GM19467 (cell line): Measurements from ENCODE around the gene CDKL2.

Experiments used
- ATAC-seq: cut with Tn5 transposase; IDR thresholded peaks from one replicate; pipeline ENCODE4 v1.9.1; 2021; ENCODE audit warnings: mild to moderate bottlenecking, moderate library complexity; ENCODE audit not compliant: unreplicated experiment

CDKL2 gene

DNA sequence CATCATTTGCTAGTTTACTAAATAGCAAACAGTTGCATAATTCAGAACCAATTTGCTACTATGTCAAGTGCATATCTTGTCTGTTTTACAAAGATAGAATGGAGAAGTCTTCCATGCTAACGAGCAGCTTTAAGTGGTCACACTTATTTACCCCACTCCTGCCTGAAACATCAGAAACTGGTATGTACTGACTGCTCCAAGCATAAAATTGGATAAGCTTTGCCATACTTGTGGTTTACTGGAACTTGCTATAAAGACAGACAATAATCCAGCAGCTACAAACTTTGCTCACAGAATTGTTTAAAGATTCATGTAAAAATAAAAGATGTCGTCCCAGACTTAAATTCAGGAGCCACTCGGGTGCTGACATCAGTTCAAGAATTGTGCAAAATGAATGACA lies 13.3 kb upstream of the CDKL2 start:
- ATAC-seq, result no peak

GRCh38 chr4:75639124-75639695 lies 8.9 kb upstream of the CDKL2 start:
- no peak for ATAC-seq

DNA sequence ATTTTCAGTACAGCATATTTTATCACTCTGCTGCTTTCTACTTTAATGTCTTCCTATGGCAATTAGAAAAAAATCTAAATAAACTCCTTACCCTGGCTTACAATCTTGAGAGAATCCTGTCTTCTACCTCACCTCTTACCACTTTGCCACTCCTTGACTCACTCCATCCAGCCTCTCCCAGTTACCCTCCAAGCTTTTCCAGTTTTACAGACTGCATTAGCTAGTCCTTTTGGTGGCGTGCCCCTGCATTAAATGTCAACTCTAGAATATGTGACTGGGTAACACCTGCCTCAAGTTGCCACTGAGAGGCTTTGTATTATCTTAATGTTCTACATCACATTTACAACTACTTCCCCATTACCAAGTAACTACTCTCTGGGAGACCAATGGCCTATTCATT lies 7.5 kb upstream of the CDKL2 start:
- ATAC-seq, result no peak

DNA sequence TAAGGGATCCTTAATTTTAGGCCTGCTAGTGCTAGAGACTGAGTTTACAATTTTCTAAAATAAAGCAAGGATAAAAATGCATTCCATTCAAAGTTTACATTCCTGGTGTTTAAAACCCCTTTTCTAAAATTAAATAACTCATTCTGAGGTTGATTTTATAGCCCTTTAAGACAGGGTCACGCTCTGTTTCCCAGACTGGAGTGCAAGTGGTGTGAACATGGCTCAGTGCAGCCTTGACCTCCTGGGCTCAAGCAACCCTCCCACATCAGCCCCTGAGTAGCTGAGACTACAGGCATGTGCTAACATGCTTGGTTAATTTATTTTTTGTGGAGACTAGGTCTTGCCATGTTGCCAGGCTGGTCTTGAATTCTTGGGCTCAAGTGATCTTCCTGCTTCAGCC lies 6.8 kb upstream of the CDKL2 start:
- no peak for ATAC-seq

DNA sequence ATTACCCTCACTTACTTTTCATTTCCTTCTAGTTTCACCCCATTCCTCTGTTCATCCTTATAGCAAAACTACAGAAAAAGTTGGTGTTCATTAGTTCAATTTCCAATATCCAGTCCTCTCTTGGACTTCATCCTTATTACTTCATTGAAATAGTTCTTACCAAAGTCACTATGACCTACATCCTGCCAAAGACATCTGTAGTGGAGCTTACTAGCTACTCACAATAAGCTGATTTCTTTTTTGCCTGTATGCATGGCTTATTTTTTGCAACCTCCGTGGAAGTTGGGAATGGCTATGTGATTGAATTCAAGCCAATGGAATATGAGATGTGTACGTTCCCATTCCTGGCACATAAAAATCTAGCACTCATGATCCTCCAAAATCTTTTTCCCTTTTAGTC lies 4.6 kb upstream of the CDKL2 start:
- no peak for ATAC-seq

DNA sequence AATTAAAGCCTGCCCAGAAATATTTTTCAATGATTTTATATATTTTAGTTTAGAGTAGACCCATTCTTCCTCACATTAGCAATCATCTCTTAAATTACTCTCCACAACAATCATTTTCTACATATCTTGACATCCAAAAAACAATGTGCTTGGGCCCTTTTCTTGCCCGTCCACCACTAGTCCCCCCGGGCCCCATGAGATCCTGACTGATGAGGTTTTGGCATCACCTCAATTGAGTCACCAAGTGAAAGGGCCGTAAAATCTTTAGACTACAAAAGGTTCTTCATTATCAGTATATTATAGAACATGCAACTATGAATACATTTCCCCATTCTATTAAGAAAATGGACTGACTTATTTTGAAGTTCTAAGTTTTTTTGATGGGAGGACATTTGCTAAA lies 4.0 kb upstream of the CDKL2 start:
- ATAC-seq, result no peak

- no peak for ATAC-seq
Observed at GRCh38 chr4:75633846-75634245, 3.5 kb upstream of the CDKL2 start.

DNA sequence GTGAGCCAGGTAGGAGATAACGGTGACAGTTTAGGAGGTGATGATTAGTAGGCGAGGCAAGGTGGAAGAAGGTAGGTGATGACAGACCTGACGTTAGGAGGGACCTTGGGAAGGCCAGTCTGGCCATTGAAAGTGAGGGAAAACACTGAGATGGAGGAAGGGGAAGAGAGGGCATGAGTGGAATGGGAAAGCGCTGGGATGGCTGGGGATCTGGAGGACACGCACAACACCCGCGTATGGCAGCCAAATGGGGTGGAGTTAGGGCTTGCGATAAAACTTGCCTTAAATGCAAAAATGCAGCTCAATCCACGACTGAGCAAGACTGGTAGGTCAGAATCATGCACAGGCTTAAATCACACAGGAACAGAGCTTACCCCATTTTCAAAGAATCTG lies 605 bp upstream of the CDKL2 start:
- ATAC-seq, result no peak

DNA sequence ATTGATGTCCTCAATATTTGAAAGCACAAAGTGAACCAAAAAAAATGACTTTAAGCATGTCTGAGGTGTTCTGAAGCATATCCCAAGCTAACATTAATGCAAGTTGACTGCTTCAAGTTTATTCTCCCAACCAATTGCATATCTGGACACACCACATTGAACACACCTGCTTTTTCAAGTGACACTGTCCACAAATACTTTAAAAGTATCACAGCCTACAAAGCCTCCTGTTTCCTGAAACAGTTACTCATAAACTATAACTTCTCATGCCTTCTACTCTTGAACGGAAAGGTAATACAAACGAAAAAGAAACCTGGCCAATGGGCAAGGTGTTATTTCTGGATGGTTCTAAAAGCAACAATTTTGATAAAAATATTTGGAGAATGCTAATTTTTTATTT lies 1.1 kb downstream of the CDKL2 start:
- ATAC-seq, result no peak

DNA sequence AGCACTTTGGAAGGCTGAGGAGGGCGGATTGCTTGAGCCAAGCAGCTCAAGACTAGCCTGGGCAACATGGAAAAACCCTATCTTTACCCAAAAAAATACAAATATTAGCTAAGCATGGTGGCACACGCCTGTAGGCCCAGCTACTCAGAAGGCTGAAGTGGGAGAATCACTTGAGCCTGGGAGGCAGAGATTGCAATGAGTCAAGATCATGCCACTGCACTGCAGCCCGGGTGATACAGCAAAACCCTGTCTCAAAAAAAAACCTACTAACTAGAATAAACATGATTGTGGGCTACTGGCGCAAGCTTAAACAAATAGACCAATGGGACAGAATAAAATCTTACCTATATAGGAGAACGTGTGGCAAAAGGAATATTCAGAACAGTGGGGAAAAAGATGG lies 7.3 kb downstream of the CDKL2 start:
- no peak for ATAC-seq

DNA sequence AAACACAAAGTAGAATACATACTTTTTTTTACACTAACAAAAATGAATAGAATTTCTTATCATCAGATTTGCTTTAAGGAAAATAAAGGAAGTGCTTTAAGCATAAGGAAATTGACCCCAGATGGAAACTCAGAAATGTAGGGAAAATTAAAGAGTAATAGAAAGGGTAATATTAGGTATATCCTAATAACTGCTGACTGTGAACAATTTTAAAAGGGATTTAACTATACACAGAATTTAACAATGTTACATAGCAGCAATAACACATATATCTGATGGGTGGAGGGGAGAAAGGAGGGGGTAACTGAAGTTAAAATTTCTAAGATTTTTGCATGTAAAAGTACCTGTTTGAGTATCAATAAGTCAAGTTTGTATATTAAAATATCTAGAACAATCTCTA lies 8.6 kb downstream of the CDKL2 start:
- no peak for ATAC-seq

GRCh38 chr4:75612306-75612705 lies 18.0 kb downstream of the CDKL2 start:
- no peak for ATAC-seq

DNA sequence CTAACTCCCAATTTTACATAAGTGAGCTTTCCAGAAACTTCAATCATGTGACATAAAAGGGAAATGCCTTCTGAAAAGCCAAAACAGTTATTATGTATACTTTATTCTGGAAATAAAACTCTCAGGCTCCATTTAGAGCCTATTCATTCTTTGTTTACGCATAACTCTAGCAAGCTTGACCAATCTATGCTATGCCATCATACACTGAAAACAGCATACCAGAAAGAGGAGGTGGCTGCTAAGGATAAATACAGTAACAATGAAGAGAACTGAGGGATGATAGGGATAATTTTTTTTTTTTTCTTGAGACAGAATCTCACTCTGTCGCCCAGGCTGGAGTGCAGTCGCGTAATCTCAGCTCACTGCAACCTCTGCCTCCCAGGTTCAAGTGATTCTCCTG lies 24.4 kb downstream of the CDKL2 start:
- ATAC-seq, result no peak

DNA sequence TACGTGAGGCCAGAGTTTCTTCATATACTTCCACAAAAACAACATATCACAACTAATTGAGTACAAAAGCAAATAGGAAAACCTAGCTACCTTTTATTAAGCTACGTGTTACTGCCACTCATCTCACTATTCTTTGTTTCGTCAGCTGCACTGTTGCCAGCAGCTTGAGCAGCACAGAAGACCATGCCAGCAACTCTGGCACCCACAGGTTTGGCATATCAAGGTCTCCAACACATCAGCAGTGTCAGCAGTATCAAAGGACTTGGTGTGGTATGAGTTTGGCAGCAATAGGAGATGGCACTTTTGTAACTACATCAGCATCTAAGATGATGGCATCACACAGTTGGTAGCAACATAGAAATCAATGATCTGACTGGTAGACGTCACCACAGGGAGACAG lies 30.7 kb downstream of the CDKL2 start:
- ATAC-seq, result no peak

DNA sequence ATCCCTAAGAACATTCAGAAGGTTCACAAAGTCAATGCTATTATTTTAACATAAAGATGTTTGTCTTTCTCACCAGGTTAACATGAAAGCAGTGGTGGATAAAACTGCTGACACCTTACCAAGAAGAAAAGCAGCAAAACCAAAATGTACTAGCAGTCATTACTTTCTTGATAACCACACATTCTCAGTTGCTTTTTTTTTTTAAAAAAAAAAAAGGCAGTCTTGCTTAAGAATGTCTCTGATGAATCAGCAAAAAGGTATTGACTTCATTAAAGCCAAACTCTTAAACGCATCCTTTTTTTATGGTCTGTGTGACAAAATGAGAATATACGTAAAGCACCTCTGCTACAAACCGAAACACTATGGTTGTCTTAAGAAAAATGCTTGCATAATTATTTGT lies 31.9 kb downstream of the CDKL2 start:
- ATAC-seq, result no peak

DNA sequence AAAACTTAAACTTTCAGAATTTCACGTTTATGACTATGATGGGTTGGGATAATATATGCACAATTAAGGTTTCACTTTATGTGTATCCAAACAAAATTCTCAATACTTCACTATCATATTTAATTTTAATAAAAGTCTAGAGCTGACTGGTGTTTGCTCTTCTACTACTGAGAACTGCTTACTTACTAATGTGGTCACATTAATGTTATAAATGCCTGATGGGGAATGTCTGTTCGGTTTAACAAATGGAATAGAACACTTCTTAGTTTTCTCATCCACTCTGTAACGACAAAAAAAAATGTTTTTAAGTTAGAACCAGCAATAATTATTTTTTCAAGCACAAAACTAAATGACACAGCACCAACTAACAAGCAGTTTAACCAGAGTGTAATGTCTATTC lies 34.3 kb downstream of the CDKL2 start:
- no peak for ATAC-seq

- ATAC-seq, result no peak
Observed at GRCh38 chr4:75593393-75593792, 36.9 kb downstream of the CDKL2 start.

- no peak for ATAC-seq
Observed at GRCh38 chr4:75584067-75584466, 46.3 kb downstream of the CDKL2 start.

DNA sequence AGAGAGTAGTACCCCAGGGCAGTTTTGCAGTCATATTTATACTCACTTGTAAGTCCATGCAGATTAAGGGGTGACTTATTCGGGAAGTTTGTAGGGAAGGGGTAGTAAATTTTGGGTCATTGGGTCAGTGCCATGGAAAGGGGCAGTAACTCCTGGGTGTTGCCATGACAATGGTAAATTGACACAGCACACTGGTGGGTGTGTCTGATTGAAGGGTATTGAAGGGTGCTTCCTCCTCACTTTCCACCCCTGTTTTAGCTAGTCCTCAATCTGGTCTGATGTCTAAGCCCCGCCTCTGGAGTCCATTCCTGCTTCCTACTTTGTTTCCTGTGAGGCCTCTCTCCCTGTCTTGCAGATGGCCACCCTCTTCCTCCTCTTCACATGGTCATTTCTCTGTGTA lies 62.6 kb downstream of the CDKL2 start:
- no peak for ATAC-seq

DNA sequence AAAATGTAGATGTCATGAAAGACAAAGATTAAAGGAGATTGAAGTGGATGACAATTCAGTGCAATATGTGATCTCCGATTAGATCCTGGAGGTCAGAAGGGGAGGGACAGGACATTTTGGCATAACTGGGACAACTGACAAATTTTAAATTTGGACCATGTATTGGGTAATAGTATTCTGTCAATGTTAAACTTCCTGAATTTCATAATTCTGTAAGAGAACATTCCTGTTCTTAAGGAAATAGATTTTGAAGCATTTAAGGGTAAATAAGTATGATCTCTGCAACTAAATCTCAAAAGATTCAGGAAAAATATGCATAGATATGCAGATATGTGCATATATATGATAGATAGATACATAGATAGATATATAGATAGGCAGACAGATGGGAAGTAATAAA lies 63.4 kb downstream of the CDKL2 start:
- ATAC-seq, result no peak

- no peak for ATAC-seq
Observed at GRCh38 chr4:75565481-75565880, 64.8 kb downstream of the CDKL2 start.

- no peak for ATAC-seq
Observed at GRCh38 chr4:75564023-75564422, 66.3 kb downstream of the CDKL2 start.

DNA sequence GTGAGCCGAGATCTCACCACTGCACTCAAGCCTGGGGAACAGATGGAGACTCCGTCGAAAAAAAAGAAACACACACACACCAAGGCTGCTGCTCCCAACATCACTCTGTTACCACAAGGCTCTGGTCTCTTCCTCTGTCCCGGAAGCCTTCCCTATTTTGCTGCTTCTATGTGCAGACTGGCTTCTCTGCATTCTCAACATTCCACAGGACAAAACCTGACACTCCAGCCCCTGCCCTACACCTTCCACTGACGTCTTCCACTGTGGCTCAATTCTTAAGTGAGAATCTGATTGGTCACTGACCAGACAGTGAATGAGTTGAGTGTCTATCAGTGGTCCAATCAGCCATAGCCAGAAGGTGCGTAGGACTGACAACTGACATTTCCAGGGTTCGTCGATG lies 68.5 kb downstream of the CDKL2 start:
- ATAC-seq, result no peak

GRCh38 chr4:75557696-75558095 lies 72.6 kb downstream of the CDKL2 start:
- ATAC-seq, result no peak
